Measurements from ENCODE around the gene RERE.
A peak's percentile ranks its signal among the peaks of the same experiment; 100 is the strongest.

DNA sequence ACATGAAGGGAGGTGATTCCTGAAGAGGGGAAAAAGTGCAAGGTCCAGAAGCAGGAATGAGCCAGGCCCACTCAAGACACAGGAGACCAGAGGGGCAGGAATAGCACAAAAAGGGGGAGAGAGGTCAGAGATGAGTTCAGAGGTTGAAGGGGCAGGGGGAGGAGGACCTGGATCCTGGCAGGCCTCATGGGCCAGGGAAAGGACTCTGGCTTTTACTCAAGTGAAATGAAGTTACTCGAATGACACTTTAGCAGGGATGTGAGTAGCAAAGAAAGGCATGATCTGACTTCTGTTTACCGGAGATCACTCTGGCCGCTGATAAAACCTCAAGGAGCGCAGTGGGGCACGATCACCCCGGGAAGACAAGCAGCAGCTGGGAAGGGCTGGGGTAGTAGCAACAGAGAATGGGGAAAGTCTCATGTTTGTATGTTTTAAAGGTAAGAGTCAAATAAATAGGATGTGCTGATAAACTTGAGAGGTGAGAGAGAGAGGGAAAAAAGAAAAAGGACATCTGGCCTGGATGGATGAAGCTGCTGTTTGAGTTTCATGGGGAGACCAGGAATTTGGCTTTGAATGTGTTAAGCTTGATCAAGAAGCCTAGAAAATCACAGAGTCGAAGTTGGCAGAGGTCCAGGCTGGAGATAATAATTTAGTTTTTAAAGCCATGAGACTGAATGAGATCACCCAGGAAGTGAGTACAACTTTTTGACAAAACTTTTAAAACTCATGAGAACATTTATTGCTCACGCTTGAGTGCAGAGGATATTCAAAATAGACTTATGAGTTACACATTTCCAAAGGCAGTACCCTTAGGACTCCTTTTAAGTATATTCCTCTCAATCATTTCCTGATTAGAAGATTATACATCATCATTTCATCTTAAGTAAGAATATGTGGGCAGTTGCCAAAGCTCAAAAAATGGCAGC lies 156.0 kb downstream of the RERE start:
- 0 out of 2 replicates have a peak, but pooled peaks have one; percentile 53 for TF ChIP-seq IKZF3 (tag by site-specific recombination; IDR thresholded peaks at IDR 0.05)
- TF ChIP-seq, protein P1, sequence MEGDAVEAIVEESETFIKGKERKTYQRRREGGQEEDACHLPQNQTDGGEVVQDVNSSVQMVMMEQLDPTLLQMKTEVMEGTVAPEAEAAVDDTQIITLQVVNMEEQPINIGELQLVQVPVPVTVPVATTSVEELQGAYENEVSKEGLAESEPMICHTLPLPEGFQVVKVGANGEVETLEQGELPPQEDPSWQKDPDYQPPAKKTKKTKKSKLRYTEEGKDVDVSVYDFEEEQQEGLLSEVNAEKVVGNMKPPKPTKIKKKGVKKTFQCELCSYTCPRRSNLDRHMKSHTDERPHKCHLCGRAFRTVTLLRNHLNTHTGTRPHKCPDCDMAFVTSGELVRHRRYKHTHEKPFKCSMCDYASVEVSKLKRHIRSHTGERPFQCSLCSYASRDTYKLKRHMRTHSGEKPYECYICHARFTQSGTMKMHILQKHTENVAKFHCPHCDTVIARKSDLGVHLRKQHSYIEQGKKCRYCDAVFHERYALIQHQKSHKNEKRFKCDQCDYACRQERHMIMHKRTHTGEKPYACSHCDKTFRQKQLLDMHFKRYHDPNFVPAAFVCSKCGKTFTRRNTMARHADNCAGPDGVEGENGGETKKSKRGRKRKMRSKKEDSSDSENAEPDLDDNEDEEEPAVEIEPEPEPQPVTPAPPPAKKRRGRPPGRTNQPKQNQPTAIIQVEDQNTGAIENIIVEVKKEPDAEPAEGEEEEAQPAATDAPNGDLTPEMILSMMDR (tag by site-specific recombination; IDR thresholded peaks at IDR 0.05) = no peak
- TF ChIP-seq, protein P2, sequence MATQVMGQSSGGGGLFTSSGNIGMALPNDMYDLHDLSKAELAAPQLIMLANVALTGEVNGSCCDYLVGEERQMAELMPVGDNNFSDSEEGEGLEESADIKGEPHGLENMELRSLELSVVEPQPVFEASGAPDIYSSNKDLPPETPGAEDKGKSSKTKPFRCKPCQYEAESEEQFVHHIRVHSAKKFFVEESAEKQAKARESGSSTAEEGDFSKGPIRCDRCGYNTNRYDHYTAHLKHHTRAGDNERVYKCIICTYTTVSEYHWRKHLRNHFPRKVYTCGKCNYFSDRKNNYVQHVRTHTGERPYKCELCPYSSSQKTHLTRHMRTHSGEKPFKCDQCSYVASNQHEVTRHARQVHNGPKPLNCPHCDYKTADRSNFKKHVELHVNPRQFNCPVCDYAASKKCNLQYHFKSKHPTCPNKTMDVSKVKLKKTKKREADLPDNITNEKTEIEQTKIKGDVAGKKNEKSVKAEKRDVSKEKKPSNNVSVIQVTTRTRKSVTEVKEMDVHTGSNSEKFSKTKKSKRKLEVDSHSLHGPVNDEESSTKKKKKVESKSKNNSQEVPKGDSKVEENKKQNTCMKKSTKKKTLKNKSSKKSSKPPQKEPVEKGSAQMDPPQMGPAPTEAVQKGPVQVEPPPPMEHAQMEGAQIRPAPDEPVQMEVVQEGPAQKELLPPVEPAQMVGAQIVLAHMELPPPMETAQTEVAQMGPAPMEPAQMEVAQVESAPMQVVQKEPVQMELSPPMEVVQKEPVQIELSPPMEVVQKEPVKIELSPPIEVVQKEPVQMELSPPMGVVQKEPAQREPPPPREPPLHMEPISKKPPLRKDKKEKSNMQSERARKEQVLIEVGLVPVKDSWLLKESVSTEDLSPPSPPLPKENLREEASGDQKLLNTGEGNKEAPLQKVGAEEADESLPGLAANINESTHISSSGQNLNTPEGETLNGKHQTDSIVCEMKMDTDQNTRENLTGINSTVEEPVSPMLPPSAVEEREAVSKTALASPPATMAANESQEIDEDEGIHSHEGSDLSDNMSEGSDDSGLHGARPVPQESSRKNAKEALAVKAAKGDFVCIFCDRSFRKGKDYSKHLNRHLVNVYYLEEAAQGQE (tag by site-specific recombination; IDR thresholded peaks at IDR 0.05) = no peak

All from HEK293 (cell line).